ENCODE data around the gene TNC.
A peak's percentile ranks its signal among the peaks of the same experiment; 100 is the strongest.

TNC gene

GRCh38 chr9:115058175-115058574 lies 59.8 kb downstream of the TNC start:
- DNase-seq (ENCODE audit: extremely low read depth in 1 of 2, low read depth in 1 of 2), result no peak

- no peak for DNase-seq (ENCODE audit: extremely low read depth in 1 of 2, low read depth in 1 of 2)
These were observed 60.4 kb downstream of the TNC start for GRCh38 chr9:115057559-115057958.

- DNase-seq (ENCODE audit: extremely low read depth in 1 of 2, low read depth in 1 of 2), result no peak
These were observed 67.9 kb downstream of the TNC start for GRCh38 chr9:115050002-115050490.

- DNase-seq (ENCODE audit: extremely low read depth in 1 of 2, low read depth in 1 of 2), result no peak
These were observed 71.1 kb downstream of the TNC start for GRCh38 chr9:115046824-115047223.

GRCh38 chr9:115046199-115046598 lies 71.8 kb downstream of the TNC start:
- no peak for DNase-seq (ENCODE audit: extremely low read depth in 1 of 2, low read depth in 1 of 2)

- no peak for DNase-seq (ENCODE audit: extremely low read depth in 1 of 2, low read depth in 1 of 2)
These were observed 74.3 kb downstream of the TNC start for GRCh38 chr9:115043632-115044031.

- peak; percentile 23 to 48 for DNase-seq (ENCODE audit: extremely low read depth in 1 of 2, low read depth in 1 of 2)
These were observed 75.0 kb downstream of the TNC start for GRCh38 chr9:115042781-115043509.

- DNase-seq (ENCODE audit: extremely low read depth in 1 of 2, low read depth in 1 of 2), result no peak
These were observed 78.3 kb downstream of the TNC start for GRCh38 chr9:115039516-115040120.

GRCh38 chr9:115038178-115038577 lies 79.8 kb downstream of the TNC start:
- DNase-seq (ENCODE audit: extremely low read depth in 1 of 2, low read depth in 1 of 2), result no peak

GRCh38 chr9:115036691-115037090 lies 81.3 kb downstream of the TNC start:
- DNase-seq (ENCODE audit: extremely low read depth in 1 of 2, low read depth in 1 of 2), result peak in 1 of 2 donors; percentile 14

GRCh38 chr9:115035841-115036612 lies 81.9 kb downstream of the TNC start:
- DNase-seq (ENCODE audit: extremely low read depth in 1 of 2, low read depth in 1 of 2), result peak; percentile 26 to 65

GRCh38 chr9:115034801-115035200 lies 83.2 kb downstream of the TNC start:
- DNase-seq (ENCODE audit: extremely low read depth in 1 of 2, low read depth in 1 of 2), result no peak

- DNase-seq (ENCODE audit: extremely low read depth in 1 of 2, low read depth in 1 of 2), result no peak
These were observed 84.2 kb downstream of the TNC start for GRCh38 chr9:115033800-115034199.

GRCh38 chr9:115032296-115032695 lies 85.7 kb downstream of the TNC start:
- DNase-seq (ENCODE audit: extremely low read depth in 1 of 2, low read depth in 1 of 2), result no peak

- no peak for DNase-seq (ENCODE audit: extremely low read depth in 1 of 2, low read depth in 1 of 2)
These were observed 88.0 kb downstream of the TNC start for GRCh38 chr9:115030006-115030405.

GRCh38 chr9:115025721-115026120 lies 92.2 kb downstream of the TNC start:
- DNase-seq (ENCODE audit: extremely low read depth in 1 of 2, low read depth in 1 of 2), result no peak

- no peak for DNase-seq (ENCODE audit: extremely low read depth in 1 of 2, low read depth in 1 of 2)
These were observed 92.9 kb downstream of the TNC start for GRCh38 chr9:115024925-115025535.

- no peak for DNase-seq (ENCODE audit: extremely low read depth in 1 of 2, low read depth in 1 of 2)
These were observed 95.1 kb downstream of the TNC start for GRCh38 chr9:115022760-115023434.

- DNase-seq (ENCODE audit: extremely low read depth in 1 of 2, low read depth in 1 of 2), result no peak
These were observed 99.2 kb downstream of the TNC start for GRCh38 chr9:115018547-115019435.

- no peak for DNase-seq (ENCODE audit: extremely low read depth in 1 of 2, low read depth in 1 of 2)
These were observed 101.6 kb downstream of the TNC start for GRCh38 chr9:115016344-115016743.
